Motor neuron (in vitro differentiated cells): ENCODE measurements around the gene AGAP1. TPM values are rescaled to one million over a fixed set of nuclear protein-coding genes. Genes with fewer than 3 reads are reported as not detected.
A peak's percentile ranks its signal among the peaks of the same experiment; 100 is the strongest.

ENCODE experiments used
- ATAC-seq, 8 experiments: fragments of 200-7000 bp; cut with Tn5 transposase; replicated peaks in 6 of 8; 2 replicates each; pipeline ENCODE4 v1.8.0; 2021; ENCODE audit warnings: mild to moderate bottlenecking in 8 of 8, moderate library complexity in 8 of 8
- H3K27ac ChIP-seq, 2 donors: fragments of 250-450 bp; sonication (Bioruptor Pico); 2 replicates each; pipeline ENCODE4 v1.9.0; 2021; ENCODE audit warnings: antibody characterized with exemption in 2 of 2, mild to moderate bottlenecking in 2 of 2, moderate library complexity in 1 of 2
- H3K4me1 ChIP-seq, 2 donors: fragments of 250-450 bp; sonication (Bioruptor Pico); replicated peaks in 1 of 2; 2 replicates each; pipeline ENCODE4 v1.6.1; 2021; ENCODE audit warnings: antibody characterized with exemption in 2 of 2, mild to moderate bottlenecking in 2 of 2, moderate library complexity in 1 of 2
- H3K4me3 ChIP-seq, 5 donors: fragments of 250-450 bp; sonication (Bioruptor Pico); 2 replicates each; pipeline ENCODE4 v1.9.0; 2021; ENCODE audit warnings: antibody characterized with exemption in 5 of 5, mild to moderate bottlenecking in 5 of 5, moderate library complexity in 4 of 5
- WGBS, 10 experiments: fragments of 450-650 bp; shearing (Covaris generic); methylation state at CpG; one replicate each; pipeline ENCODE4 v1.0.0; 2022; 5-methylcytosine and 5-hydroxymethylcytosine counted together
- in situ Hi-C, 9 experiments: fragments of 400-800 bp; cut with MboI; loops; one replicate each; pipeline ENCODE4 v1.15.0; 2021; ENCODE audit warnings: low sequenced_read_pairs in 9 of 9, low pct_unique_long_range_greater_than_20kb in 2 of 9; ENCODE audit not compliant: unreplicated experiment in 9 of 9
- total RNA-seq, 8 experiments: library from RNA; unstranded; fragments of 300-600 nt; gene quantifications; 2 replicates each; pipeline versions ENCODE4 v1.2.3 to v1.2.4, GENCODE V29; 2022

Gene AGAP1
- total RNA-seq, 8 experiments from 2014 or later: 5.9 to 51.1 (median 34.3) TPM

DNA sequence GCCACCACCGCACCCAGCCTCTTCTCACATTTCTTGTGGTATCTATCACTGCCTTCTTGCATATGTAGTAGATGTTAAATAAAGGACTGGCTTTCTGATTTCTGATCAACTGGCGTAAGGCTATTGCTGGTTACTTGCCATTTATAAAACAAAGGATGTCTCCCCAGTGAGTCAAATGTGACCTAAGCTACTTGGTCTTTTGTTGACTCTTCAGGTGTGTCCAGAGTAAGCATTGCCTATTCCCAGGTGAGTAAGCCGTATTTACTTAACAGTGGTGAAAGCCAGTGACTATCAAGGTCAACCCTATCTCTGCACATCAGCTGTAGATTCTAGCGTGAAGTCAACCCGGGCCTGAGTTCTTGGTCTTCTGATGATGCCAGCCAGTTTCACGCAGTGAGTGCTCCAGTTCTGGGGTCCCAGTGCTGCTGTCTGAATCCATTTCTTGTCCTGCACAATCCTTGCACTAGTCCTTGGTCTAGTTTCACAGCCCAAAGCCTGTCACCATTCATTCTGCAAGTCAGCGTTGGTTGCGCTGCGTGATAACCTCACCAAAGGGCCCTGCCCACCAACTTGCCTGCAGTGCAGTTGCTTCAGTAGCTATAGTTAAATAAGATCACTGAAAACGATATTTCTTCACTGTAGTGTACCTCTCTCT is 554.2 kb downstream of the AGAP1 start:
- in situ Hi-C loops: no loop called here
- 87 to 100% (median 95%) methylated on average over 2 to 10 of the region's 10 CpGs; no CpG with 5 or more reads in 2 of the 10 experiments for WGBS, 10 experiments
- Histone ChIP-seq H3K27ac (no peak overlapping the region), H3K4me1 (peaks cover 33% of the 10 kb centered on the region in 2 donors), H3K4me3 (no peak overlapping the region)
- no peak for ATAC-seq

GRCh38 chr2:236049981-236050380 is 556.1 kb downstream of the AGAP1 start:
- Histone ChIP-seq H3K4me3 (no peak overlapping the region), H3K4me1 (peaks cover 49 to 51% of the 10 kb centered on the region in 2 donors), H3K27ac (no peak overlapping the region)
- WGBS, 10 experiments: 89 to 100% (median 94%) methylated on average over 2 to 7 of the region's 8 CpGs
- in situ Hi-C loops: no loop called here
- ATAC-seq: no peak

GRCh38 chr2:236051351-236051750 is 557.5 kb downstream of the AGAP1 start:
- ATAC-seq: peak in 2 of 8 experiments; percentile 22 to 29
- WGBS, 10 experiments: 85 to 89% (median 86%) methylated on average over 1 to 4 of the region's 10 CpGs; no CpG with 5 or more reads in 7 of the 10 experiments
- in situ Hi-C loops: no loop called here
- no peak overlapping the region for H3K4me3 ChIP-seq
- peaks cover 52 to 57% of the 10 kb centered on the region in 2 donors for H3K4me1 ChIP-seq
- H3K27ac ChIP-seq: peak overlapping the region; percentile 22 to 37

- WGBS, 10 experiments: 60 to 100% (median 81%) methylated on average over 1 to 5 of the region's 11 CpGs; no CpG with 5 or more reads in 4 of the 10 experiments
- Histone ChIP-seq H3K4me3 (no peak overlapping the region), H3K27ac (peak overlapping the region; percentile 22 to 37), H3K4me1 (peaks cover 52 to 58% of the 10 kb centered on the region in 2 donors)
- peak in 2 of 8 experiments; percentile 7 to 16 for ATAC-seq
- in situ Hi-C loops: no loop called here
These were observed 558.0 kb downstream of the AGAP1 start for GRCh38 chr2:236051806-236052205.

GRCh38 chr2:236052206-236052605 is 558.4 kb downstream of the AGAP1 start:
- in situ Hi-C loops: no loop called here
- WGBS, 10 experiments: 31 to 100% (median 79%) methylated on average over 2 to 13 of the region's 14 CpGs; no CpG with 5 or more reads in 3 of the 10 experiments
- peak in 4 of 8 experiments; percentile 7 to 62 (median 45) for ATAC-seq
- H3K27ac ChIP-seq: peak overlapping the region in 1 of 2 donors; percentile 17
- H3K4me1 ChIP-seq: peaks cover 52 to 58% of the 10 kb centered on the region in 2 donors
- no peak overlapping the region for H3K4me3 ChIP-seq

DNA sequence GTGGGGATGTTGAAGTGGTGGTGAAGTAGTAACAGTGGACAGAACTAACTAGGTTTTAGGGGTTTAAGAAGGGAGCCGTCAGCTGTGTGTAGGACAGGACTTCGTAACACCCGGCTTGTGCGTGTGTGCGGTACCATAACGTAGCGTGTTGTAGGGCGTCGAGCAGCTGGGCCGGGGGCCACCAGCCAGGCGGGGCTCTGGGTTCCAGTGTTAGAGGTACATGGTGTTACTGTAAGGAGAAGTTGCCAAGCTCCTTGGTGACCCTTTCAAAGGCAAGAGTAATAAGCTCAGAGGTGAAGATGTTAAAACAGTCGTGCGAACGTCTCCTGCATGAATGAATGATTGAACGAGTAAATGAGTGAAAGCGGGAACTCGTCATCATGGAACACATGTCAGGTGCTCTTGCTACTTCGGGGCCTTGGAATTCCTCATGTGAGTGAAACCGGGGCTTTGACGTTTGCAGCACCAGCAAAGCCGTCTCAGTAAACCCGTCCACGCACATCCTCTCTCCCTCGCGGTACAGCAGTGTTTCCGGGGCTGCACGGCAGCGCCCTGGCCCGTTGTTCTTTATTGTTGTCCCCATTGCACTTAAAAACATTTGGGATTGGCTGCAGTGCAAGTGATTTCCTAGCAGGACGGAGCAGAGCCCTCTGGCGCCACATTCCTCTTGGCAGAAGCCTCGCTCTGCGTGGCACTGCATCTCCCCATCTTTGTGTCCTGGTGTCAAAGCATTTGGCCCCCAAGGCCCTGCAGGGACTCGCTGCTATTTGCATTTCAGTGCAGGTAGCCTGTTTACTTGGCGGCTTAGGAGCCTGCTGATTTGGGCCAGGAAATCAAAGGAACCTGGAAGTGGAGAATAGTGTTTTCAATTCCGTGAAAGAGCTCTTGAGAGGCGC is 559.3 kb downstream of the AGAP1 start:
- H3K4me3 ChIP-seq: no peak overlapping the region

GRCh38 chr2:236054125-236054524 is 560.3 kb downstream of the AGAP1 start:
- H3K4me1 ChIP-seq: peaks cover 52 to 58% of the 10 kb centered on the region in 2 donors
- no peak overlapping the region for H3K4me3 ChIP-seq
- in situ Hi-C loops: no loop called here
- ATAC-seq: peak in 4 of 8 experiments; percentile 3 to 51 (median 29)
- 17 to 80% (median 55%) methylated on average over 1 to 2 of the region's 2 CpGs; no CpG with 5 or more reads in 2 of the 10 experiments for WGBS, 10 experiments
- no peak overlapping the region for H3K27ac ChIP-seq

More for the DNA sequence above, 559.3 kb downstream of the AGAP1 start:
- H3K4me1 ChIP-seq: peaks cover 52 to 58% of the 10 kb centered on the region in 2 donors
- in situ Hi-C loops: no loop called here
- no peak overlapping the region for H3K27ac ChIP-seq
- ATAC-seq: no peak
- 50 to 100% (median 85%) methylated on average over 2 to 18 of the region's 37 CpGs for WGBS, 10 experiments

GRCh38 chr2:236054621-236055305 is 560.9 kb downstream of the AGAP1 start:
- peak overlapping the region in 1 of 2 donors; percentile 26 for H3K27ac ChIP-seq

GRCh38 chr2:236055471-236055870 is 561.6 kb downstream of the AGAP1 start:
- Histone ChIP-seq H3K4me3 (no peak overlapping the region), H3K27ac (no peak overlapping the region), H3K4me1 (peaks cover 50 to 58% of the 10 kb centered on the region in 2 donors)
- in situ Hi-C loops: no loop called here
- WGBS, 10 experiments: 17 to 59% (median 44%) methylated on average over 1 to 13 of the region's 13 CpGs; no CpG with 5 or more reads in 3 of the 10 experiments
- peak in 6 of 8 experiments; percentile 27 to 44 (median 40) for ATAC-seq

More at GRCh38 chr2:236054621-236055305, 560.9 kb downstream of the AGAP1 start:
- peak in 5 of 8 experiments; percentile 64 to 78 (median 67) for ATAC-seq
- H3K4me1 ChIP-seq: peaks cover 52 to 58% of the 10 kb centered on the region in 2 donors
- WGBS, 10 experiments: 13 to 90% (median 46%) methylated on average over 2 to 13 of the region's 19 CpGs
- no peak overlapping the region for H3K4me3 ChIP-seq
- in situ Hi-C loops: no loop called here

DNA sequence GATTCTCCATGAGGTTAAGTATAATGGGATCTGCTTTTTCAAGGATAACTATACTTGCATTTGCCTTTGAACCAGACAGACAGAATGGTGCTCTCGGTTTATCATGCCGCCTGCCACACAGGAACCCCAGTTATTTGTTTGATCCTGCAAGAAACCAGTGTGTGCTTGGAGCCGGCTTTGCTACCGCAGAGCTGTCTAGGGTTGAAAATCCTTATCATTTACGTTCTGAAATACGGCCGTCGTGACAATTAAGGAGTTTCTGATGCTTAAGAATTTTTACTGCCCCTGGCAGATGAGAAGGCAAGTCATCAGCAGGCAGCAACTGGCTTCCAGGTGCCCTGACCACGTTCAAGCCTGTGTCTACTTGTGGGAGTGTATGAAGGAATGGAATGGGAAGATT is 562.3 kb downstream of the AGAP1 start:
- in situ Hi-C loops: no loop called here
- peaks cover 48 to 53% of the 10 kb centered on the region in 2 donors for H3K4me1 ChIP-seq
- no peak overlapping the region for H3K27ac ChIP-seq
- ATAC-seq: no peak
- no peak overlapping the region for H3K4me3 ChIP-seq
- 84 to 100% (median 98%) methylated on average over 1 to 8 of the region's 9 CpGs for WGBS, 10 experiments

GRCh38 chr2:236057375-236057774 is 563.5 kb downstream of the AGAP1 start:
- no peak for ATAC-seq
- peaks cover 35 to 41% of the 10 kb centered on the region in 2 donors for H3K4me1 ChIP-seq
- in situ Hi-C loops: no loop called here
- no peak overlapping the region for H3K4me3 ChIP-seq
- 80 to 100% (median 94%) methylated on average over 1 to 4 of the region's 4 CpGs; no CpG with 5 or more reads in 4 of the 10 experiments for WGBS, 10 experiments
- no peak overlapping the region for H3K27ac ChIP-seq

DNA sequence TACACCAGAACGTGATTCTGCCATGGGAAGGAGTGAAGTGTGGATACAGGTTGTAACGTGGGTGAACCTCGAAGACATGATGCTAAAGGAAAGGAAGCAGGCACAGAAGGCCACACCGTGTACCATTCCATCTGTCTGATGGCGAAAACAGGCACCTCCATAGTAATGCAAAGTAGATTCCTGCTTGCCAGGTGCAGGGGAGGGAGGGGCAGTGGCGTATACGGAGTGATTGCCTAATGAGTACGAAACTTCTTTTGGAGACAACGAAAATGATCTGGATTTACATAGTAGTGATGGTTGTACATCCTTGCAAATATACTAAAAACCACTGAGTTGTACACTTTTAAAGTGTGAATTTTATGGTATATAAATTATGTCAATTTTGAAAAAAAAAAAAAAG is 567.7 kb downstream of the AGAP1 start:
- Histone ChIP-seq H3K27ac (no peak overlapping the region), H3K4me1 (peaks cover 8 to 21% of the 10 kb centered on the region in 2 donors), H3K4me3 (no peak overlapping the region)
- in situ Hi-C loops: no loop called here
- WGBS, 10 experiments: 43 to 83% (median 59%) methylated on average over 3 to 8 of the region's 9 CpGs; no CpG with 5 or more reads in 1 of the 10 experiments
- no peak for ATAC-seq
